HEK293T (cell line): ENCODE data around the gene RYK.

Source experiments
- CTCF ChIA-PET: fragments of 350-600 bp; formaldehyde crosslinking; extraction: SDS; loops from one replicate; lab custom pipeline; 2021; ENCODE audit warnings: antibody characterized with exemption, inconsistent platforms; lab: Yijun Ruan, JAX
- POLR2A ChIA-PET: fragments of 350-600 bp; formaldehyde crosslinking; extraction: SDS; loops from one replicate; lab custom pipeline; 2020; ENCODE audit warnings: antibody characterized with exemption, inconsistent platforms; lab: Yijun Ruan, JAX
- DNase-seq: peaks from one replicate; pipeline ENCODE4 v3.0.0; 2012; ENCODE audit warnings: mixed read lengths; ENCODE audit errors: extremely low spot score
- ARNT ChIP-seq: fragments of 450-650 bp; IDR thresholded peaks from 2 replicates; pipeline ENCODE4 v1.6.1; 2017; ENCODE audit warnings: mild to moderate bottlenecking
- BHLHE40 ChIP-seq: fragments of 450-650 bp; IDR thresholded peaks from 2 replicates; pipeline ENCODE4 v1.6.1; 2016; ENCODE audit warnings: mild to moderate bottlenecking, moderate library complexity, borderline replicate concordance
- CTBP1 ChIP-seq: fragments of 450-650 bp; IDR thresholded peaks from 2 replicates; pipeline ENCODE4 v1.6.1; 2016; ENCODE audit warnings: borderline replicate concordance
- ELF4 ChIP-seq: fragments of 450-650 bp; IDR thresholded peaks from 2 replicates; pipeline ENCODE4 v1.6.1; 2017; ENCODE audit warnings: antibody characterized with exemption
- FOXA1 ChIP-seq: fragments of 450-650 bp; IDR thresholded peaks from 2 replicates; pipeline ENCODE4 v1.6.1; 2016; ENCODE audit warnings: mild to moderate bottlenecking
- FOXK2 ChIP-seq: fragments of 450-650 bp; IDR thresholded peaks from 2 replicates; pipeline ENCODE4 v1.6.1; 2016; ENCODE audit warnings: mild to moderate bottlenecking
- FOXM1 ChIP-seq: fragments of 450-650 bp; IDR thresholded peaks from 2 replicates; pipeline ENCODE4 v1.6.1; 2017; ENCODE audit warnings: mild to moderate bottlenecking, borderline replicate concordance
- HDGF ChIP-seq: fragments of 450-650 bp; IDR thresholded peaks from 2 replicates; pipeline ENCODE4 v1.6.1; 2017; ENCODE audit warnings: antibody characterized with exemption, borderline replicate concordance
- L3MBTL2 ChIP-seq: fragments of 450-650 bp; conservative IDR thresholded peaks from 2 replicates; pipeline ENCODE4 v1.6.1; 2016; ENCODE audit warnings: mild to moderate bottlenecking
- LEF1 ChIP-seq: fragments of 450-650 bp; IDR thresholded peaks from 2 replicates; pipeline ENCODE4 v1.6.1; 2017; ENCODE audit warnings: mild to moderate bottlenecking, borderline replicate concordance
- NFRKB ChIP-seq: fragments of 450-650 bp; IDR thresholded peaks from 2 replicates; pipeline ENCODE4 v1.6.1; 2016; ENCODE audit warnings: mild to moderate bottlenecking, moderate library complexity
- PKNOX1 ChIP-seq: fragments of 450-650 bp; IDR thresholded peaks from 2 replicates; pipeline ENCODE4 v1.6.1; 2016
- SP1 ChIP-seq: fragments of 450-650 bp; IDR thresholded peaks from 2 replicates; pipeline ENCODE4 v1.6.1; 2017
- SUZ12 ChIP-seq: fragments of 450-650 bp; IDR thresholded peaks from 2 replicates; pipeline ENCODE4 v1.6.1; 2016; ENCODE audit warnings: mild to moderate bottlenecking
- TARDBP ChIP-seq: fragments of 450-650 bp; IDR thresholded peaks from 2 replicates; pipeline ENCODE4 v1.6.1; 2016
- ZNF384 ChIP-seq: fragments of 450-650 bp; IDR thresholded peaks from 2 replicates; pipeline ENCODE4 v1.6.1; 2016

RYK gene

GRCh38 chr3:134153761-134154160 lies 96.9 kb downstream of the RYK start:
- TF ChIP-seq FOXA1: no peak
- no peak for TF ChIP-seq SP1
- CTCF ChIA-PET: no interaction called here
- POLR2A ChIA-PET: no interaction called here
- no peak for DNase-seq

GRCh38 chr3:134150476-134150875 lies 100.2 kb downstream of the RYK start:
- ChIA-PET CTCF (no interaction called here), POLR2A (no interaction called here)
- DNase-seq: no peak
- TF ChIP-seq FOXK2 (no peak), ARNT (no peak), SUZ12 (no peak), CTBP1 (no peak), SP1 (no peak), TARDBP (no peak), FOXA1 (no peak), BHLHE40 (no peak), L3MBTL2 (no peak), FOXM1 (no peak), LEF1 (no peak), PKNOX1 (no peak), ELF4 (no peak), NFRKB (no peak), HDGF (no peak), ZNF384 (no peak)

- no peak for DNase-seq
- TF ChIP-seq NFRKB (no peak), PKNOX1 (no peak), L3MBTL2 (no peak), CTBP1 (no peak), BHLHE40 (no peak)
- ChIA-PET CTCF (no interaction called here), POLR2A (no interaction called here)
These were observed 101.4 kb downstream of the RYK start for GRCh38 chr3:134149286-134149685.

GRCh38 chr3:134148534-134148933 lies 102.1 kb downstream of the RYK start:
- ChIA-PET CTCF (interaction anchor here (0.6 to 0.7 kb wide), 2 partner anchors 607 to 1757 kb away, joined by 3 read pairs; no protein-coding TSS in a partner anchor), POLR2A (no interaction called here)
- DNase-seq: no peak
- TF ChIP-seq TARDBP (no peak), LEF1 (no peak), CTBP1 (no peak), ELF4 (no peak), SP1 (no peak), BHLHE40 (no peak), L3MBTL2 (no peak), ZNF384 (no peak), PKNOX1 (no peak), FOXK2 (no peak), FOXA1 (no peak), FOXM1 (no peak), NFRKB (no peak), ARNT (no peak)

- ChIA-PET POLR2A (no interaction called here), CTCF (no interaction called here)
- TF ChIP-seq CTBP1: no peak
- no peak for TF ChIP-seq L3MBTL2
- TF ChIP-seq ARNT: no peak
- TF ChIP-seq BHLHE40: no peak
- no peak for TF ChIP-seq NFRKB
- TF ChIP-seq FOXK2: no peak
- no peak for TF ChIP-seq PKNOX1
- DNase-seq: no peak
These were observed 103.2 kb downstream of the RYK start for GRCh38 chr3:134147411-134147810.

- no peak for DNase-seq
- POLR2A ChIA-PET: no interaction called here
- TF ChIP-seq PKNOX1 (no peak), ARNT (no peak), LEF1 (no peak), FOXM1 (no peak), CTBP1 (no peak), ELF4 (no peak), BHLHE40 (no peak), SUZ12 (no peak), HDGF (no peak), SP1 (no peak), FOXA1 (no peak), TARDBP (no peak), NFRKB (no peak), L3MBTL2 (no peak), ZNF384 (no peak), FOXK2 (no peak)
- CTCF ChIA-PET: interaction anchor here (0.7 kb wide), 1 partner anchor 273 kb away, joined by 3 read pairs; no protein-coding TSS in a partner anchor
These were observed 104.0 kb downstream of the RYK start for GRCh38 chr3:134146666-134147065.
